ENCODE results near the gene NDUFV3. TPM values are rescaled to one million over a fixed set of nuclear protein-coding genes. Genes with fewer than 3 reads are reported as not detected.

NDUFV3 gene
- total RNA-seq, 2 experiments from 2014 or later = 17.0 TPM

Other genes with a start within 250 kb of the NDUFV3 start
- gene PDE9A, start 239.7 kb upstream of the NDUFV3 start, total RNA-seq = 10 to 100 TPM; 13.9 to 14.3 TPM
- 10 to 100 TPM; 18.2 to 18.5 TPM for gene WDR4, start 13.8 kb upstream of the NDUFV3 start, total RNA-seq
- not detected for gene ERVH48-1, start 32.3 kb downstream of the NDUFV3 start, total RNA-seq
- gene PKNOX1, start 81.3 kb downstream of the NDUFV3 start, total RNA-seq = 10 to 100 TPM; 27.2 to 33.7 TPM
- 10 to 100 TPM; 60.4 to 64.2 TPM for gene CBS, start 182.5 kb downstream of the NDUFV3 start, total RNA-seq
- 10 to 100 TPM; 47.4 to 50.0 TPM for gene U2AF1, start 214.3 kb downstream of the NDUFV3 start, total RNA-seq

Measured in activated CD4-positive, alpha-beta memory T cell treated with anti-CD3 and anti-CD28 coated beads, Interleukin-2, amount 10 ng/mL, durations not matched to agents 7 days and 5 days (primary cell).